HG03378 (cell line): ENCODE data around the gene LRCH1.

Experiments
- ATAC-seq: cut with Tn5 transposase; IDR thresholded peaks from one replicate; pipeline ENCODE4 v1.9.1; 2021; ENCODE audit warnings: mild to moderate bottlenecking, moderate library complexity; ENCODE audit not compliant: unreplicated experiment

Gene LRCH1

GRCh38 chr13:46662690-46663089 is 109.7 kb downstream of the LRCH1 start:
- ATAC-seq: peak; percentile 64

GRCh38 chr13:46663206-46664037 is 110.5 kb downstream of the LRCH1 start:
- ATAC-seq: no peak

- ATAC-seq: no peak
Observed at GRCh38 chr13:46664195-46664594, 111.2 kb downstream of the LRCH1 start.

- no peak for ATAC-seq
Observed at GRCh38 chr13:46665248-46665632, 112.3 kb downstream of the LRCH1 start.

GRCh38 chr13:46665633-46666482 is 112.9 kb downstream of the LRCH1 start:
- ATAC-seq: peak; percentile 33

- ATAC-seq: no peak
Observed at GRCh38 chr13:46666727-46667456, 113.9 kb downstream of the LRCH1 start.

GRCh38 chr13:46667687-46668281 is 114.8 kb downstream of the LRCH1 start:
- ATAC-seq: peak; percentile 56

- ATAC-seq: peak; percentile 14
Observed at GRCh38 chr13:46668302-46668720, 115.3 kb downstream of the LRCH1 start.

- no peak for ATAC-seq
Observed at GRCh38 chr13:46668931-46669525, 116.1 kb downstream of the LRCH1 start.

GRCh38 chr13:46672338-46673090 is 119.5 kb downstream of the LRCH1 start:
- ATAC-seq: no peak

- no peak for ATAC-seq
Observed at GRCh38 chr13:46675016-46675415, 122.0 kb downstream of the LRCH1 start.

- ATAC-seq: no peak
Observed at GRCh38 chr13:46676378-46676725, 123.4 kb downstream of the LRCH1 start.

GRCh38 chr13:46679369-46680120 is 126.6 kb downstream of the LRCH1 start:
- ATAC-seq: peak; percentile 88

GRCh38 chr13:46682015-46682414 is 129.0 kb downstream of the LRCH1 start:
- ATAC-seq: no peak

- no peak for ATAC-seq
Observed at GRCh38 chr13:46682707-46683106, 129.7 kb downstream of the LRCH1 start.

- ATAC-seq: no peak
Observed at GRCh38 chr13:46683676-46684260, 130.8 kb downstream of the LRCH1 start.

- ATAC-seq: no peak
Observed at GRCh38 chr13:46684287-46685001, 131.5 kb downstream of the LRCH1 start.
